Measurements from ENCODE around the gene SP8.
"Not testable (repeated sequence)": the region's sequence is repeated elsewhere in the genome, so short reads cannot be mapped to it uniquely, and the experiment has no call there.

The SP8 gene

GRCh38 chr7:20786779-20787659, at the start of gene SP8:
Gene SP8 (minus strand): TSS chr7:20786886. CDS start chr7:20786798, 88 bp downstream.
- DNase-seq, result peak in 1 of 6 experiments; percentile 9

GRCh38 chr7:20836424-20836823, 49.7 kb upstream of the SP8 start:
- DNase-seq, result not testable (repeated sequence)

- DNase-seq, result no peak
Observed at GRCh38 chr7:20835111-20835750, 48.5 kb upstream of the SP8 start.

GRCh38 chr7:20834656-20835055, 48.0 kb upstream of the SP8 start:
- no peak for DNase-seq

- no peak for DNase-seq
Observed at GRCh38 chr7:20831956-20832355, 45.3 kb upstream of the SP8 start.

GRCh38 chr7:20831451-20831850, 44.8 kb upstream of the SP8 start:
- DNase-seq, result no peak

- DNase-seq, result no peak
Observed at GRCh38 chr7:20828947-20829346, 42.3 kb upstream of the SP8 start.

- DNase-seq, result no peak
Observed at GRCh38 chr7:20827172-20827571, 40.5 kb upstream of the SP8 start.

- DNase-seq, result no peak
Observed at GRCh38 chr7:20826243-20826642, 39.6 kb upstream of the SP8 start.

- DNase-seq, result no peak
Observed at GRCh38 chr7:20825555-20825954, 38.9 kb upstream of the SP8 start.

- not testable (repeated sequence) for DNase-seq
Observed at GRCh38 chr7:20821390-20821789, 34.7 kb upstream of the SP8 start.

- DNase-seq, result no peak
Observed at GRCh38 chr7:20816372-20816959, 29.8 kb upstream of the SP8 start.

- no peak for DNase-seq
Observed at GRCh38 chr7:20804345-20804744, 17.7 kb upstream of the SP8 start.

- no peak for DNase-seq
Observed at GRCh38 chr7:20799566-20800366, 13.1 kb upstream of the SP8 start.

GRCh38 chr7:20798694-20799121, 12.0 kb upstream of the SP8 start:
- DNase-seq, result no peak

- DNase-seq, result no peak
Observed at GRCh38 chr7:20798081-20798693, 11.5 kb upstream of the SP8 start.

GRCh38 chr7:20797462-20798080, 10.9 kb upstream of the SP8 start:
- peak in 1 of 6 experiments; percentile 14 for DNase-seq

GRCh38 chr7:20797042-20797461, 10.4 kb upstream of the SP8 start:
- no peak for DNase-seq

- no peak for DNase-seq
Observed at GRCh38 chr7:20796500-20796899, 9.8 kb upstream of the SP8 start.

- no peak for DNase-seq
Observed at GRCh38 chr7:20795881-20796280, 9.2 kb upstream of the SP8 start.

GRCh38 chr7:20795361-20795760, 8.7 kb upstream of the SP8 start:
- DNase-seq, result no peak

GRCh38 chr7:20794676-20795075, 8.0 kb upstream of the SP8 start:
- DNase-seq, result no peak

Measured in stimulated activated naive CD4-positive, alpha-beta T cell (primary cell).